ENCODE data around the gene DERL2. TPM values are rescaled to one million over a fixed set of nuclear protein-coding genes. Genes with fewer than 3 reads are reported as not detected.
A peak's percentile ranks its signal among the peaks of the same experiment; 100 is the strongest.

The DERL2 gene
- total RNA-seq, 1 donor from 2014 or later = 79.4 TPM

- H3K27me3 Mint-ChIP-seq = no peaks in the 10 kb centered on the region
- no peaks in the 10 kb centered on the region for H3K9me3 Mint-ChIP-seq
- peak; percentile 97 for DNase-seq (ENCODE audit: extremely low spot score, unreplicated experiment)
- peaks cover 47% of the 10 kb centered on the region for H3K36me3 Mint-ChIP-seq
- TF ChIP-seq CTCF (conservative IDR thresholded peaks at IDR 0.05) = no peak
- peak within 1 kb of the TSS; percentile 97 for H3K4me3 Mint-ChIP-seq
- H3K27ac Mint-ChIP-seq = peak within 1 kb of the TSS; percentile 99
- peaks cover 22% of the 10 kb centered on the region for H3K4me1 Mint-ChIP-seq (ENCODE audit: unreplicated experiment)
Observed at GRCh38 chr17:5486206-5487124, 487 bp upstream of the DERL2 start, which contains the start of gene MIS12. Gene MIS12 (plus strand): TSS chr17:5486566. CDS start chr17:5488863, 2,297 bp downstream.

- H3K9me3 Mint-ChIP-seq = no peaks in the 10 kb centered on the region
- H3K4me3 Mint-ChIP-seq = peak overlapping the region; percentile 74
- H3K4me1 Mint-ChIP-seq (ENCODE audit: unreplicated experiment) = peaks cover 18% of the 10 kb centered on the region
- DNase-seq (ENCODE audit: extremely low spot score, unreplicated experiment) = no peak
- TF ChIP-seq CTCF (conservative IDR thresholded peaks at IDR 0.05) = no peak
- peaks cover 56% of the 10 kb centered on the region for H3K36me3 Mint-ChIP-seq
- no peaks in the 10 kb centered on the region for H3K27me3 Mint-ChIP-seq
- peak overlapping the region; percentile 84 for H3K27ac Mint-ChIP-seq
Observed at GRCh38 chr17:5481451-5481850, 4.5 kb downstream of the DERL2 start.

- no peak for TF ChIP-seq CTCF (conservative IDR thresholded peaks at IDR 0.05)
- peaks cover 18% of the 10 kb centered on the region for H3K4me1 Mint-ChIP-seq (ENCODE audit: unreplicated experiment)
- no peak for DNase-seq (ENCODE audit: extremely low spot score, unreplicated experiment)
- H3K9me3 Mint-ChIP-seq = no peaks in the 10 kb centered on the region
- H3K36me3 Mint-ChIP-seq = peaks cover 56% of the 10 kb centered on the region
- peak overlapping the region; percentile 74 for H3K4me3 Mint-ChIP-seq
- H3K27ac Mint-ChIP-seq = peak overlapping the region; percentile 84
- no peaks in the 10 kb centered on the region for H3K27me3 Mint-ChIP-seq
Observed at GRCh38 chr17:5480962-5481361, 5.0 kb downstream of the DERL2 start.

GRCh38 chr17:5478992-5479391, 7.0 kb downstream of the DERL2 start:
- TF ChIP-seq CTCF (conservative IDR thresholded peaks at IDR 0.05) = no peak
- no peak for DNase-seq (ENCODE audit: extremely low spot score, unreplicated experiment)
- Mint-ChIP-seq H3K9me3 (no peaks in the 10 kb centered on the region), H3K27ac (no peak overlapping the region), H3K4me1 (ENCODE audit: unreplicated experiment) (peaks cover 10% of the 10 kb centered on the region), H3K27me3 (no peaks in the 10 kb centered on the region), H3K4me3 (no peak overlapping the region), H3K36me3 (peaks cover 53% of the 10 kb centered on the region)

GRCh38 chr17:5473906-5474305, 12.1 kb downstream of the DERL2 start:
- H3K36me3 Mint-ChIP-seq = peaks cover 26% of the 10 kb centered on the region
- no peaks in the 10 kb centered on the region for H3K4me1 Mint-ChIP-seq (ENCODE audit: unreplicated experiment)
- H3K27me3 Mint-ChIP-seq = no peaks in the 10 kb centered on the region
- H3K4me3 Mint-ChIP-seq = no peak overlapping the region
- H3K27ac Mint-ChIP-seq = no peak overlapping the region
- no peak for DNase-seq (ENCODE audit: extremely low spot score, unreplicated experiment)
- H3K9me3 Mint-ChIP-seq = no peaks in the 10 kb centered on the region
- no peak for TF ChIP-seq CTCF (conservative IDR thresholded peaks at IDR 0.05)

Data from type B pancreatic cell (in vitro differentiated cells).